Fibroblast of the aortic adventitia (primary cell): ENCODE data around the gene CFAP77. TPM values are rescaled to one million over a fixed set of nuclear protein-coding genes. Genes with fewer than 3 reads are reported as not detected.
A peak's percentile ranks its signal among the peaks of the same experiment; 100 is the strongest.

Experiments
- DNase-seq: peaks from one replicate; pipeline ENCODE4 v3.0.0-alpha.2; 2010; ENCODE audit warnings: low read depth
- H3K4me3 ChIP-seq: 2 replicates; pipeline ENCODE4 v1.5.1; 2011; ENCODE audit warnings: low read depth, mild to moderate bottlenecking, control low read depth, low read length, moderate library complexity
- total RNA-seq: library from RNA; depleted of rRNA; stranded (reverse); fragments of >200 nt; gene quantifications from 2 replicates; pipeline ENCODE4 v1.2.3, GENCODE V29; 2012; ENCODE audit warnings: low replicate concordance
- TF ChIP-seq, protein P1 (sequence below): IDR thresholded peaks from 2 replicates; pipeline ENCODE4 v1.5.1; 2011; ENCODE audit warnings: mild to moderate bottlenecking, low read length, control low read depth, inconsistent platforms; ENCODE audit not compliant: insufficient read depth

CFAP77 gene
- total RNA-seq, 1 donor, result not detected

- no peak for DNase-seq
- TF ChIP-seq, protein P1, sequence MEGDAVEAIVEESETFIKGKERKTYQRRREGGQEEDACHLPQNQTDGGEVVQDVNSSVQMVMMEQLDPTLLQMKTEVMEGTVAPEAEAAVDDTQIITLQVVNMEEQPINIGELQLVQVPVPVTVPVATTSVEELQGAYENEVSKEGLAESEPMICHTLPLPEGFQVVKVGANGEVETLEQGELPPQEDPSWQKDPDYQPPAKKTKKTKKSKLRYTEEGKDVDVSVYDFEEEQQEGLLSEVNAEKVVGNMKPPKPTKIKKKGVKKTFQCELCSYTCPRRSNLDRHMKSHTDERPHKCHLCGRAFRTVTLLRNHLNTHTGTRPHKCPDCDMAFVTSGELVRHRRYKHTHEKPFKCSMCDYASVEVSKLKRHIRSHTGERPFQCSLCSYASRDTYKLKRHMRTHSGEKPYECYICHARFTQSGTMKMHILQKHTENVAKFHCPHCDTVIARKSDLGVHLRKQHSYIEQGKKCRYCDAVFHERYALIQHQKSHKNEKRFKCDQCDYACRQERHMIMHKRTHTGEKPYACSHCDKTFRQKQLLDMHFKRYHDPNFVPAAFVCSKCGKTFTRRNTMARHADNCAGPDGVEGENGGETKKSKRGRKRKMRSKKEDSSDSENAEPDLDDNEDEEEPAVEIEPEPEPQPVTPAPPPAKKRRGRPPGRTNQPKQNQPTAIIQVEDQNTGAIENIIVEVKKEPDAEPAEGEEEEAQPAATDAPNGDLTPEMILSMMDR, result no peak
- H3K4me3 ChIP-seq, result no peak overlapping the region
Observed at GRCh38 chr9:132579427-132579798, 169.4 kb downstream of the CFAP77 start.

GRCh38 chr9:132582276-132582785, 172.3 kb downstream of the CFAP77 start, which contains the start of gene BARHL1:
Gene BARHL1 (plus strand): TSS chr9:132582606. CDS start chr9:132582798, 192 bp downstream.
- TF ChIP-seq, protein P1, result no peak
- no peak for DNase-seq
- peak within 1 kb of the TSS; percentile 53 for H3K4me3 ChIP-seq

DNA sequence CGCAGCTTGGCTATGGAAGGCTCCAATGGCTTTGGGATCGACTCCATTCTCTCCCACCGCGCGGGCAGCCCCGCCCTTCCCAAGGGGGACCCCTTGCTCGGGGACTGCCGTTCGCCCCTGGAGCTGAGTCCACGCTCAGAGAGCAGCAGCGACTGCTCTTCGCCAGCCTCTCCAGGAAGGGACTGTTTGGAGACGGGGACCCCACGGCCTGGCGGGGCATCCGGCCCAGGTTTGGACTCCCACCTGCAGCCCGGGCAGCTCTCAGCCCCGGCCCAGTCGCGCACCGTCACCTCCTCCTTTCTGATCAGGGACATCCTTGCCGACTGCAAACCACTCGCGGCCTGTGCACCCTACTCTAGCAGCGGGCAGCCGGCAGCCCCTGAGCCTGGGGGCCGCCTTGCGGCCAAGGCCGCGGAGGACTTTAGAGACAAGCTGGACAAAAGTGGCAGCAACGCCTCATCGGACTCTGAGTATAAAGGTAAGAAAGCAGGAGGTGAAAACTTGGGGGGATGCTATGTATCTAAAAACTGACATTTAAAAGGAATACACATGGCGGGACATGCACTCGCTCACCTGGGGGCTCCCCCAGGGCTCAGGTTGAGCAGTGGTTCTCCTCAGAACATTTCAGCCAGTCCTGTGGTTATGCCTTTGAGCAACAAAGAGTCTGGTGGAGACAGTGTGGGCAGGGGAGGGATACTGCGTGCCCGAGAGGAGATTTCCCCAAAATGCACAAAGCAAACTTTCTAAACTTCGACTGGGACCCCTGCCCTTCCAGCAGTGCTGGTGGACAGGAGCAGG, 173.0 kb downstream of the CFAP77 start:
- no peak for DNase-seq
- TF ChIP-seq, protein P1, result no peak
- H3K4me3 ChIP-seq, result no peak overlapping the region

DNA sequence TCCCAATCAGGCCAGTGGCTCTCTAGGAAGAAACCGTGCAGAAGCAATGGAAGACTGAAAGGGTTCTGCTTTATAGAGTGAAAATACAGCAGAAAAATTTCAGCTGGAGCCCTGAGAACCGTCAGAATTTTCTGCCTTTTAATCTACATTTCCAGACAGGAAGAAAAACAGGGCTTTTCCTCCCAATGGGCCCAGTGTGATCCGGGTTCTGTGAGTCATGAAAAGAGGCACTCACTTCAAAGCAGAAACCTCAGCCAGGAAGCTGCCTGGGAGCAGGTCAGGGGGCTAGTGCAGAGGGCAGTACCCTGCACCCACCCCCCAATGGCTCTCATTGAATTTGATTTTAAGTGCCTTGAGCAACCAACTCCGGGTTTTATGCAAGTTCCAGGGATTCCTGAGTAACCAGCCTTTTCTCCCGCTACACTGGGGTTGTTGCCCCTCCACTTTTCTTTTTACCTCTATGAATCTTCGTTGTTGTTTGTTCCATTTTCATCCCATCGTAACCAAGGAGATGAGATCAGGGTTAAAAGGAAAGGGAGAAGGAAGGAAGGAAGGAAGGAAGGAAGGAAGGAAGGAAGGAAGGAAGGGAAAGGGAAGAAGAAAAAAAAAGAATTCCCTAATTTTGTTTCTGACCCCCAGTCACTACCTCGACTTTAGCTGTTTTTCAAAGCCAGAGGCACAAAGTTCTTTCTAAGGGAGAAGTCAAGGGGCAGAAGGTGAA, 173.7 kb downstream of the CFAP77 start:
- TF ChIP-seq, protein P1, result no peak
- DNase-seq, result no peak
- H3K4me3 ChIP-seq, result no peak overlapping the region

DNA sequence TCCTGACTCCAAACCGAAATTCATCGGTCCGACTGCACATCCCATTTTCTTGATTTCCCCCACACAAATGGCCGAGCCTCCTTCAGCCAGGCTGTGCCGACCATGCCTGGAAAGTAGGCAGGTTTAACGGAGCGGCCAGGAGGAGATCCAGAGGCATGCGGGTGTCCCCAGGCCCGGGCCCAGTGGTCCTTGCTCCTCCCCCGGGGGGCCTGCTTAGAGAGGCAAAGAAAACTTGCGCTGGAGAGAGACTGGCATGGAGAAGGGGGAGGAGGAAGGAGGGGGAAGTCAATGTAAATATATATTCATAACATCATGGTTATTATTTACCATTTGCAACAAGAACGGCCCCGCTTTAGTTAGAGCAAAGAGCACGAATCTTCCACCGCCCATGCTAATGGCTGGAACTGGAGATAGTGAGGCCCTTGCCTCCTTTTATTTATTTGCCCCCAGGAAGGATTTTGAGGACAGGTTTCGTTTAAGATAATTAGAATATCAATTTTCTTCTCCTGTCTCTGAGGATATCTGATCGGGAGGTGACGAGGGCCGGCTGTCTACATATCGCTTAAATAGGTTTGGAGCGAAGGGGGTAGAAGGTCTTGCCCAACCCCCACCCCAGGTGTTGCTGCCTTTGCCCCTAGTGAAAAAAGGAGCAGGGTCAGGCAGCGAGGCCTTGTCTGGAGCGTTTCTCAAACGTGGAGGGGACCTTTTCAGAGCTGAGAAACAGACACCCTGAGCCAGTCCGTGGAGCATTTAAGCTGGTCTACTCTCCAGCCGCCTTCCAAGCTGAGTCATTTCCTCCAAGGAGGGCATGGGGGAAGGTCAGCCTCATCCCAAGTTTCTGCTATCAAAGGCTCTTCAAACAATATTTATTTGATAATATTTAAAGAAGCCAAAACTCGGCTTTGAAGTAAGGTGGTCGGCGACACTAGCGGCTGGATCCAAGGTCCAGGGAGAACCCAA, 174.9 kb downstream of the CFAP77 start:
- no peak for DNase-seq
- TF ChIP-seq, protein P1, result no peak

More for the DNA sequence above, 174.9 kb downstream of the CFAP77 start:
- H3K4me3 ChIP-seq, result no peak overlapping the region
